Caco-2 (cell line): ENCODE data around the gene FGF6. TPM values are rescaled to one million over a fixed set of nuclear protein-coding genes. Genes with fewer than 3 reads are reported as not detected.

Experiments
- BruUV-seq: library from RNA; stranded (reverse); fragments of 400-500 nt; replicated peaks from 2 replicates; lab custom pipeline; 2021; lab: Mats Ljungman, UMichigan
- CTCF ChIA-PET: fragments of 300-600 bp; sonication (Branson Sonifier 250); formaldehyde crosslinking; loops from one replicate; lab custom pipeline; 2022; ENCODE audit warnings: antibody characterized with exemption; lab: Charles Lee
- POLR2A ChIA-PET: fragments of 300-600 bp; sonication (Branson Sonifier 250); formaldehyde crosslinking; loops from one replicate; lab custom pipeline; 2022; ENCODE audit warnings: antibody characterized with exemption; lab: Charles Lee
- DNase-seq, 2 experiments: peaks; one replicate each; pipeline versions ENCODE4 v3.0.0 to v3.0.0-alpha.2; 2020 to 2022
- H3K27me3 ChIP-seq: replicated peaks from 2 replicates; pipeline ENCODE4 v1.6.0; 2011; ENCODE audit warnings: low read length; ENCODE audit not compliant: control insufficient read depth, insufficient read depth
- H3K36me3 ChIP-seq: 2 replicates; pipeline ENCODE4 v1.5.1; 2011; ENCODE audit warnings: low read length; ENCODE audit not compliant: control insufficient read depth, insufficient read depth
- H3K4me1 ChIP-seq: fragments of 250-450 bp; sonication (Bioruptor Pico); 2 replicates; pipeline ENCODE4 v1.5.1; 2020; ENCODE audit warnings: mild to moderate bottlenecking
- H3K4me3 ChIP-seq: 2 replicates; pipeline ENCODE4 v1.5.1; 2011; ENCODE audit warnings: low read depth, mild to moderate bottlenecking, control low read depth, low read length
- H3K9me3 ChIP-seq: fragments of 250-450 bp; sonication (Bioruptor Pico); 2 replicates; pipeline ENCODE4 v1.5.1; 2020; ENCODE audit warnings: mild to moderate bottlenecking, moderate library complexity
- H3K27ac Mint-ChIP-seq: one replicate; pipeline ENCODE4 v1.8.0; 2022; ENCODE audit warnings: mixed read lengths; ENCODE audit not compliant: unreplicated experiment
- H3K27me3 Mint-ChIP-seq: one replicate; pipeline ENCODE4 v1.8.0; 2022; ENCODE audit warnings: mixed read lengths; ENCODE audit not compliant: insufficient read depth, unreplicated experiment
- H3K36me3 Mint-ChIP-seq: one replicate; pipeline ENCODE4 v1.8.0; 2022; ENCODE audit warnings: mild to moderate bottlenecking, mixed read lengths; ENCODE audit not compliant: insufficient read depth, unreplicated experiment
- H3K4me1 Mint-ChIP-seq: one replicate; pipeline ENCODE4 v1.8.0; 2022; ENCODE audit warnings: low read depth, mixed read lengths; ENCODE audit not compliant: unreplicated experiment
- H3K4me3 Mint-ChIP-seq: one replicate; pipeline ENCODE4 v1.8.0; 2022; ENCODE audit warnings: mild to moderate bottlenecking, moderate library complexity, mixed read lengths; ENCODE audit not compliant: unreplicated experiment
- H3K9me3 Mint-ChIP-seq: one replicate; pipeline ENCODE4 v1.8.0; 2022; ENCODE audit warnings: mixed read lengths; ENCODE audit not compliant: unreplicated experiment
- intact Hi-C: fragments of 100-400 bp; cut with micrococcal nuclease; formaldehyde crosslinking; loops from one replicate; pipeline ENCODE4 v1.10.0; 2022; ENCODE audit not compliant: unreplicated experiment
- total RNA-seq: library from RNA; stranded (reverse); gene quantifications from 2 replicates; pipeline ENCODE4 v1.2.3, GENCODE V29; 2022
- TF ChIP-seq, protein P1 (sequence below), 2 experiments: fragments of 200-600 bp in 1 of 2; IDR thresholded peaks; 1 replicate in 1 of 2; 2 replicates in 1 of 2; pipeline versions ENCODE4 v1.5.1 to v1.8.0; 2011 to 2022; ENCODE audit warnings: antibody characterized with exemption in 1 of 2, control low read depth in 1 of 2, inconsistent platforms in 1 of 2, low read depth in 1 of 2, low read length in 1 of 2, mild to moderate bottlenecking in 1 of 2, moderate library complexity in 1 of 2; ENCODE audit not compliant: insufficient read depth in 1 of 2, severe bottlenecking in 1 of 2, unreplicated experiment in 1 of 2

The FGF6 gene
- total RNA-seq, 1 experiment from 2014 or later, result not detected

- Mint-ChIP-seq H3K4me1 (no peaks in the 10 kb centered on the region), H3K9me3 (no peaks in the 10 kb centered on the region), H3K36me3 (no peaks in the 10 kb centered on the region), H3K4me3 (no peak overlapping the region), H3K27me3 (peaks cover 46% of the 10 kb centered on the region), H3K27ac (no peak overlapping the region)
- Histone ChIP-seq H3K4me1 (no peaks in the 10 kb centered on the region), H3K9me3 (peaks cover 8% of the 10 kb centered on the region; the same call in 1 of the 2 replicates), H3K27me3 (peaks cover 2% of the 10 kb centered on the region), H3K4me3 (no peak overlapping the region), H3K36me3 (no peaks in the 10 kb centered on the region)
- no TSS peak for BruUV-seq
- ChIA-PET POLR2A (no interaction called here), CTCF (no interaction called here)
- TF ChIP-seq, protein P1, sequence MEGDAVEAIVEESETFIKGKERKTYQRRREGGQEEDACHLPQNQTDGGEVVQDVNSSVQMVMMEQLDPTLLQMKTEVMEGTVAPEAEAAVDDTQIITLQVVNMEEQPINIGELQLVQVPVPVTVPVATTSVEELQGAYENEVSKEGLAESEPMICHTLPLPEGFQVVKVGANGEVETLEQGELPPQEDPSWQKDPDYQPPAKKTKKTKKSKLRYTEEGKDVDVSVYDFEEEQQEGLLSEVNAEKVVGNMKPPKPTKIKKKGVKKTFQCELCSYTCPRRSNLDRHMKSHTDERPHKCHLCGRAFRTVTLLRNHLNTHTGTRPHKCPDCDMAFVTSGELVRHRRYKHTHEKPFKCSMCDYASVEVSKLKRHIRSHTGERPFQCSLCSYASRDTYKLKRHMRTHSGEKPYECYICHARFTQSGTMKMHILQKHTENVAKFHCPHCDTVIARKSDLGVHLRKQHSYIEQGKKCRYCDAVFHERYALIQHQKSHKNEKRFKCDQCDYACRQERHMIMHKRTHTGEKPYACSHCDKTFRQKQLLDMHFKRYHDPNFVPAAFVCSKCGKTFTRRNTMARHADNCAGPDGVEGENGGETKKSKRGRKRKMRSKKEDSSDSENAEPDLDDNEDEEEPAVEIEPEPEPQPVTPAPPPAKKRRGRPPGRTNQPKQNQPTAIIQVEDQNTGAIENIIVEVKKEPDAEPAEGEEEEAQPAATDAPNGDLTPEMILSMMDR (IDR thresholded peaks at IDR 0.05; ENCODE audit: insufficient read depth in 1 of 2, low read depth in 1 of 2, low read length in 1 of 2, severe bottlenecking in 1 of 2, unreplicated experiment in 1 of 2), result no peak
- intact Hi-C loops, result no loop called here
- no peak for DNase-seq
These were observed 3.6 kb upstream of the FGF6 start for GRCh38 chr12:4448943-4449850.

GRCh38 chr12:4448371-4448940 is 2.8 kb upstream of the FGF6 start:
- intact Hi-C loops, result no loop called here
- Mint-ChIP-seq H3K4me1 (no peaks in the 10 kb centered on the region), H3K27me3 (peaks cover 45% of the 10 kb centered on the region), H3K4me3 (no peak overlapping the region), H3K27ac (no peak overlapping the region), H3K36me3 (no peaks in the 10 kb centered on the region), H3K9me3 (no peaks in the 10 kb centered on the region)
- BruUV-seq, result no TSS peak
- POLR2A ChIA-PET, result no interaction called here
- DNase-seq, result no peak
- no peak overlapping the region for H3K4me3 ChIP-seq
- no peaks in the 10 kb centered on the region for H3K4me1 ChIP-seq
- no peaks in the 10 kb centered on the region for H3K36me3 ChIP-seq
- peaks cover 2% of the 10 kb centered on the region for H3K27me3 ChIP-seq
- H3K9me3 ChIP-seq, result peaks cover 3% of the 10 kb centered on the region; the same call in 1 of the 2 replicates
- CTCF ChIA-PET, result no interaction called here
- TF ChIP-seq, protein P1 (IDR thresholded peaks at IDR 0.05; ENCODE audit: insufficient read depth in 1 of 2, low read depth in 1 of 2, low read length in 1 of 2, severe bottlenecking in 1 of 2, unreplicated experiment in 1 of 2), result no peak

GRCh38 chr12:4447151-4447550 is 1.5 kb upstream of the FGF6 start:
- no peak overlapping the region for H3K4me3 ChIP-seq
- H3K27me3 Mint-ChIP-seq, result peaks cover 40% of the 10 kb centered on the region
- POLR2A ChIA-PET, result no interaction called here
- H3K9me3 ChIP-seq, result no peaks in the 10 kb centered on the region
- H3K36me3 Mint-ChIP-seq, result no peaks in the 10 kb centered on the region
- no peaks in the 10 kb centered on the region for H3K36me3 ChIP-seq
- H3K4me1 Mint-ChIP-seq, result no peaks in the 10 kb centered on the region
- DNase-seq, result no peak
- no peak overlapping the region for H3K27ac Mint-ChIP-seq
- intact Hi-C loops, result no loop called here
- no peaks in the 10 kb centered on the region for H3K9me3 Mint-ChIP-seq
- no TSS peak for BruUV-seq
- TF ChIP-seq, protein P1 (IDR thresholded peaks at IDR 0.05; ENCODE audit: insufficient read depth in 1 of 2, low read depth in 1 of 2, low read length in 1 of 2, severe bottlenecking in 1 of 2, unreplicated experiment in 1 of 2), result no peak
- H3K27me3 ChIP-seq, result peaks cover 2% of the 10 kb centered on the region
- CTCF ChIA-PET, result no interaction called here
- no peak overlapping the region for H3K4me3 Mint-ChIP-seq
- no peaks in the 10 kb centered on the region for H3K4me1 ChIP-seq
